D721Med (cell line): ENCODE data around the gene MEIS3.
"Not testable (repeated sequence)": the region's sequence is repeated elsewhere in the genome, so short reads cannot be mapped to it uniquely, and the experiment has no call there.

Experiments used
- DNase-seq: peaks from one replicate; pipeline ENCODE4 v3.0.0; 2011; ENCODE audit warnings: low spot score; ENCODE audit not compliant: insufficient read length
- FAIRE-seq: peaks from 2 replicates; lab custom pipeline; 2011; peaks lifted over from hg19 to GRCh38; lab: Jason Lieb, UNC
- CTCF ChIP-seq: IDR thresholded peaks from 2 replicates; pipeline ENCODE4 v1.5.1; 2012; ENCODE audit warnings: mild to moderate bottlenecking, control low read depth; ENCODE audit not compliant: insufficient read depth; ENCODE audit errors: missing control alignments

The MEIS3 gene

GRCh38 chr19:47375694-47376588 lies 43.4 kb downstream of the MEIS3 start:
- FAIRE-seq (no peak), DNase-seq (peak; percentile 13)
- TF ChIP-seq CTCF: no peak

- TF ChIP-seq CTCF: no peak
- FAIRE-seq (no peak), DNase-seq (peak; percentile 16)
These were observed 44.2 kb downstream of the MEIS3 start for GRCh38 chr19:47374876-47375693.

GRCh38 chr19:47373246-47374240 lies 45.8 kb downstream of the MEIS3 start:
- FAIRE-seq (no peak), DNase-seq (peak; percentile 9)
- TF ChIP-seq CTCF: no peak

- no peak for TF ChIP-seq CTCF
- no peak for FAIRE-seq
- peak; percentile 8 for DNase-seq
These were observed 46.7 kb downstream of the MEIS3 start for GRCh38 chr19:47372603-47373002.

- TF ChIP-seq CTCF: no peak
- DNase-seq (no peak), FAIRE-seq (no peak)
These were observed 48.1 kb downstream of the MEIS3 start for GRCh38 chr19:47371261-47371660.

GRCh38 chr19:47370045-47370611 lies 49.2 kb downstream of the MEIS3 start:
- DNase-seq: no peak
- FAIRE-seq: no peak
- no peak for TF ChIP-seq CTCF

GRCh38 chr19:47365455-47365854 lies 53.9 kb downstream of the MEIS3 start:
- FAIRE-seq, DNase-seq: not testable (repeated sequence)
